Smooth muscle cell (in vitro differentiated cells): ENCODE measurements around the gene GRWD1. TPM values are rescaled to one million over a fixed set of nuclear protein-coding genes. Genes with fewer than 3 reads are reported as not detected.

ENCODE experiments used
- DNase-seq: peaks from one replicate; lab custom pipeline; 2025; ENCODE audit not compliant: unreplicated experiment; lab: John Stamatoyannopoulos, UW
- H2AFZ ChIP-seq: fragments of 200-600 bp; sonication (generic); 2 replicates; pipeline ENCODE4 v1.6.0; 2016; ENCODE audit warnings: antibody characterized with exemption, low read depth, mild to moderate bottlenecking
- H3F3A ChIP-seq: fragments of 200-600 bp; sonication (generic); 2 replicates; pipeline ENCODE4 v1.6.0; 2017; ENCODE audit warnings: antibody characterized with exemption, low read depth
- H3K27ac ChIP-seq: fragments of 200-600 bp; sonication (generic); 2 replicates; pipeline ENCODE4 v1.5.1; 2016; ENCODE audit warnings: low read depth, mild to moderate bottlenecking
- H3K27me3 ChIP-seq: fragments of 200-600 bp; sonication (generic); 2 replicates; pipeline ENCODE4 v1.6.1; 2016; ENCODE audit warnings: low read depth, mild to moderate bottlenecking
- H3K36me3 ChIP-seq: fragments of 200-600 bp; sonication (generic); 2 replicates; pipeline ENCODE4 v1.5.1; 2016; ENCODE audit warnings: low read depth
- H3K4me1 ChIP-seq: fragments of 200-600 bp; sonication (generic); 2 replicates; pipeline ENCODE4 v1.5.1; 2016; ENCODE audit warnings: low read depth
- H3K4me2 ChIP-seq: fragments of 200-600 bp; sonication (generic); 2 replicates; pipeline ENCODE4 v1.6.0; 2016; ENCODE audit warnings: mild to moderate bottlenecking
- H3K4me3 ChIP-seq: fragments of 200-600 bp; sonication (generic); 2 replicates; pipeline ENCODE4 v1.5.1; 2016; ENCODE audit warnings: mild to moderate bottlenecking
- H3K79me2 ChIP-seq: fragments of 200-600 bp; sonication (generic); 2 replicates; pipeline ENCODE4 v1.6.0; 2016; ENCODE audit warnings: low read depth, mild to moderate bottlenecking
- H3K9ac ChIP-seq: fragments of 200-600 bp; sonication (generic); 2 replicates; pipeline ENCODE4 v1.6.0; 2016; ENCODE audit warnings: low read depth
- H3K9me3 ChIP-seq: fragments of 200-600 bp; sonication (generic); replicated peaks from 2 replicates; pipeline ENCODE4 v1.5.1; 2016; ENCODE audit warnings: low read depth
- H4K20me1 ChIP-seq: fragments of 200-600 bp; sonication (generic); 2 replicates; pipeline ENCODE4 v1.6.0; 2016; ENCODE audit warnings: low read depth
- CTCF ChIP-seq: fragments of 200-600 bp; sonication (generic); IDR thresholded peaks from 2 replicates; pipeline ENCODE4 v1.5.1; 2017; ENCODE audit warnings: borderline replicate concordance, mild to moderate bottlenecking, antibody characterized with exemption; ENCODE audit not compliant: insufficient read depth, poor library complexity, severe bottlenecking
- WGBS: methylation state at CpG from one replicate; pipeline ENCODE4 v1.1.7; 2016; ENCODE audit warnings: low lambda C conversion rate; 5-methylcytosine and 5-hydroxymethylcytosine counted together
- polyA plus RNA-seq: library from polyadenylated mRNA; unstranded; fragments of >200 nt; fragmentation: Nextera tagmentation; extraction: Ambion mirVana; gene quantifications from 2 replicates; pipeline ENCODE4 v1.2.1, GENCODE V29; 2016
- total RNA-seq: library from RNA; depleted of rRNA; stranded (reverse); fragments of >200 nt; gene quantifications from 2 replicates; pipeline ENCODE4 v1.2.3, GENCODE V29; 2014

GRWD1 gene
- total and polyA plus RNA-seq, 2 experiments from 2014 or later: 22.1 to 23.6 TPM

GRCh38 chr19:48474084-48474592 is 28.4 kb downstream of the GRWD1 start:
- DNase-seq: no peak

GRCh38 chr19:48475369-48476068 is 29.7 kb downstream of the GRWD1 start:
- Histone ChIP-seq H3K4me3 (no peak overlapping the region), H2AFZ (no peak overlapping the region), H3K27ac (no peak overlapping the region), H3K36me3 (peaks cover 8% of the 10 kb centered on the region), H4K20me1 (peaks cover 81% of the 10 kb centered on the region), H3K27me3 (no peaks in the 10 kb centered on the region), H3K4me2 (no peak overlapping the region), H3F3A (no peaks in the 10 kb centered on the region), H3K9ac (no peak overlapping the region), H3K79me2 (peaks cover 5% of the 10 kb centered on the region), H3K4me1 (peaks cover under 1% of the 10 kb centered on the region), H3K9me3 (no peaks in the 10 kb centered on the region)
- DNase-seq: no peak
- no peak for TF ChIP-seq CTCF
- 97% methylated on average over 17 of the region's 17 CpGs for WGBS

More at GRCh38 chr19:48474084-48474592, 28.4 kb downstream of the GRWD1 start:
- Histone ChIP-seq H3K27me3 (no peaks in the 10 kb centered on the region), H3K27ac (no peak overlapping the region), H4K20me1 (peaks cover 81% of the 10 kb centered on the region), H3K9me3 (no peaks in the 10 kb centered on the region), H3K4me3 (no peak overlapping the region), H3K79me2 (peaks cover 16% of the 10 kb centered on the region), H3K9ac (no peak overlapping the region), H3F3A (no peaks in the 10 kb centered on the region), H3K36me3 (peaks cover 8% of the 10 kb centered on the region), H2AFZ (no peak overlapping the region), H3K4me1 (peaks cover 7% of the 10 kb centered on the region), H3K4me2 (no peak overlapping the region)
- TF ChIP-seq CTCF: no peak
- WGBS: 98% methylated on average over 16 of the region's 16 CpGs

- TF ChIP-seq CTCF: no peak
- Histone ChIP-seq H3K79me2 (no peaks in the 10 kb centered on the region), H3K4me1 (no peaks in the 10 kb centered on the region), H3K27me3 (no peaks in the 10 kb centered on the region), H4K20me1 (peaks cover 74% of the 10 kb centered on the region), H2AFZ (no peak overlapping the region), H3F3A (no peaks in the 10 kb centered on the region), H3K36me3 (peaks cover 8% of the 10 kb centered on the region), H3K9me3 (no peaks in the 10 kb centered on the region), H3K27ac (no peak overlapping the region), H3K4me3 (no peak overlapping the region), H3K4me2 (no peak overlapping the region), H3K9ac (no peak overlapping the region)
- no peak for DNase-seq
- 90% methylated on average over 9 of the region's 9 CpGs for WGBS
These were observed 30.4 kb downstream of the GRWD1 start for GRCh38 chr19:48476176-48476575.
